ENCODE measurements around the gene PRSS56.
"Not testable (repeated sequence)": the region's sequence is repeated elsewhere in the genome, so short reads cannot be mapped to it uniquely, and the experiment has no call there.

Gene PRSS56

GRCh38 chr2:232541961-232542714, 21.9 kb downstream of the PRSS56 start:
- DNase-seq (ENCODE audit: low read depth, low spot score): no peak

DNA sequence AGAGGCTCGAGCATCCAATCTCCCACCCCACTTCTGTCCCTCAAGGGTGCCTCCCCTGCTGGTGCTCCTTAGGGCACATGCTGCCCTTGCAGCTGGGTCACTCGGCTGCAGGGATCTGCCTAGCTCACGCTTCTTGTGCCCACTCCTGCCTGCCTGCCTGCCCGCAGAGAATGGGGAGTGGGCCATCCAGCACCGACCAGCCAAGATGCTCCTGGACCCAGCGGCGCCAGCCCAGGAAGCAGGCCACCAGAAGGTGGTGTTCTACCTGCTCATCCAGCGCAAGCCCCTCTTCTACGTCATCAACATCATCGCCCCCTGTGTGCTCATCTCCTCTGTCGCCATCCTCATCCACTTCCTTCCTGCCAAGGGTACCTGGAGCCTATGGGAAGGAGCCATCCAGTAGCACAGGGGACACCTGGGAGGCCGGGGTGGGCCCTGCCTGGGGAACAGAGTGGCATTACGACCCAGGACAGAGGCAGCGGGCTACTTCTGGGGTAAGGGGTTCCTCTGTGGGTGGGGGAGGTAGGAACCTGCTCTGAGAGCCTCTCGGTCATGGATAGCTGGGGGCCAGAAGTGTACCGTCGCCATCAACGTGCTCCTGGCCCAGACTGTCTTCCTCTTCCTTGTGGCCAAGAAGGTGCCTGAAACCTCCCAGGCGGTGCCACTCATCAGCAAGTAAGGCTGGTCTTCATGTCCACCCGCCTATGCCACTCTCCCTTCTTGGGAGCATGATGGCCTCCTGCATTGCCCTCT, 22.7 kb downstream of the PRSS56 start:
- DNase-seq (ENCODE audit: low read depth, low spot score): no peak

GRCh38 chr2:232543491-232543890, 23.3 kb downstream of the PRSS56 start:
- DNase-seq (ENCODE audit: low read depth, low spot score): no peak

GRCh38 chr2:232543928-232544631, 23.9 kb downstream of the PRSS56 start:
- no peak for DNase-seq (ENCODE audit: low read depth, low spot score)

DNA sequence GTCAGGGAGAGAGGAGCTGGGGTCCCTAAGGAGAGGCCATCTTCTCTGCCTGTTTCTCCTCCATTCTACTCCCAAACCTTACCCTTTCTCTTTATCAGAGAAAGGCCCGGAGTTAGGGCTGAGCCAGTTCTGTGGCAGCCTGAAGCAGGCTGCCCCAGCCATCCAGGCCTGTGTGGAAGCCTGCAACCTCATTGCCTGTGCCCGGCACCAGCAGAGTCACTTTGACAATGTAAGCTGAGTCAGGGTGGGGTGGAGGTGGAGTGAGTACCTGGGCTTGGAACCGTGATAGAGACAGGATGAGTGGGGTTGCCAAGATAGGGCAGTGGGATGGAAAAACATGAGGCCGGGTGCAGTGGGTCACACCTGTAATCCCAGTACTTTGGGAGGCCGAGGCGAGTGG, 24.5 kb downstream of the PRSS56 start:
- no peak for DNase-seq (ENCODE audit: low read depth, low spot score)

GRCh38 chr2:232545511-232546375, 25.6 kb downstream of the PRSS56 start:
- DNase-seq (ENCODE audit: low read depth, low spot score): no peak

DNA sequence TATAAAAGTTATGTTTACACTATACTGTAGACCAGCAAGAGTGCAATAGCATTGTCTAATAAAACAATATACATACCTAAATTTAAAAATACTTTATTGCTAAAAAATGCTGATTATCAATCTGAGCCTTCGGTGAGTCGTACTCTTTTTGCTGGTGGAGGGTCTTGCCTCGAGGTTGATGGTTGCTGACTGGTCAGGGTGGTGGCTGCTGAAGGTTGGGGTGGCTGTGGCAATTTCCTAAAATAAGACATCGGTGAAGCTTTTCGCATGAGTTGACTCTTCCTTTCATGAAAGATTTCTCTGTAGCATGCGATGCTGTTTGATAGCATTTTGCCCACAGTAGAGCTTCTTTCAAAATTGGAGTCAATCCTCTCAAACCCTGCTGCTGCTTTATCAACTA, 27.8 kb downstream of the PRSS56 start:
- no peak for DNase-seq (ENCODE audit: low read depth, low spot score)

GRCh38 chr2:232549655-232550353, 29.6 kb downstream of the PRSS56 start:
- no peak for DNase-seq (ENCODE audit: low read depth, low spot score)

- DNase-seq (ENCODE audit: low read depth, low spot score): peak; percentile 98
Measured at GRCh38 chr2:232550354-232551249, 30.4 kb downstream of the PRSS56 start, which contains the start of the genes EIF4E2 and TIGD1. Gene EIF4E2, plus strand, starts transcription at chr2:232550689. Its CDS starts 36 bp downstream, at chr2:232550725. Gene TIGD1, minus strand, starts transcription at chr2:232550557. Its CDS starts 675 bp downstream, at chr2:232549882.

- DNase-seq (ENCODE audit: low read depth, low spot score): no peak
Measured at GRCh38 chr2:232551250-232551638, 31.1 kb downstream of the PRSS56 start.

- DNase-seq (ENCODE audit: low read depth, low spot score): no peak
Measured at GRCh38 chr2:232551776-232552175, 31.6 kb downstream of the PRSS56 start.

DNA sequence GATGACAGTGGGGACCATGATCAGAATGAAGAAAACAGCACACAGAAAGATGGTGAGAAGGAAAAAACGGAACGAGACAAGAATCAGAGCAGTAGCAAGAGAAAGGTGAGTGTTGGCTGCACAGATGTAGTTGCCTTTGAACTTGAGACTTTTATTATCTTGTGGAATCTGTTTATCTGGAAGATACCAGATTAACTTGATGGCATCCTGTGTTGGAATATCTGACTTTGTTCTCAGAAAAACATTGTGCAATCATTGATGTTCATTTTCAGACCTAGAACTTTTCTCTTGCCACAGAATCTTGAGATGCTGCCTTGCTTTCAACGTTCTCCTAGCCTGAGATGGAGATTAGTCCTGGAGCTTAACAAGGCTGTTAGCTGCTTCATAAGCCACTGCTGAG, 36.2 kb downstream of the PRSS56 start:
- no peak for DNase-seq (ENCODE audit: low read depth, low spot score)

DNA sequence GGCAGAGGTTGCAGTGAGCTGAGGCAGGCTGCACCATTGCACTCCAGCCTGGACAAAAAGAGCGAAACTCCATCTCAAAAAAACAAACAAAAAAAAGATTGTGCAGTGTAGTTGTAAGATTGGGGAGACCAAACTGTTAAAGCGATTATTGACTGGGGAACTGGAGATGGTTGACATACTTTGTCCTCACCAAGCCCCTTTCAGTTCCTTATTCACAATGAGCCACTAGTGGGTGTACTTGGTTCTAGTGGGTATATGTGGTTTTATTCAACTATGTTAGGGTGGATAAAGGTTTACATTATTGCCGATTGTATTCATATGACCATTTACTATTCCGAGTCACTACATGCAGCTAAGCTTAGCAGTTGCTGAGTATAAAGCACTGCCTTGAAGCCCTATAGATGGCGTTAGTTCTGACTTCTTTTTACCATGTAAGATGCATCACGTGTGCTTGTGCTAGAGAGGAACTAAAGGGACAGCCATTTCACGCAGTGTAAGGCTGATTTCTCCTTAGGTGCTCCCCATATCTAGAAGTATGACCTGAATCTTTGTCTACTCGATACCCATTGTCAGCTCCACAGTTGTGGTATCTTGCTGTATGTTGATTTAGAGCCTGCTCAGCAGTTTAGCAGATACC, 42.4 kb downstream of the PRSS56 start:
- no peak for DNase-seq (ENCODE audit: low read depth, low spot score)

GRCh38 chr2:232563580-232563979, 43.4 kb downstream of the PRSS56 start:
- DNase-seq (ENCODE audit: low read depth, low spot score): peak; percentile 53

GRCh38 chr2:232567721-232568120, 47.5 kb downstream of the PRSS56 start:
- DNase-seq (ENCODE audit: low read depth, low spot score): no peak

DNA sequence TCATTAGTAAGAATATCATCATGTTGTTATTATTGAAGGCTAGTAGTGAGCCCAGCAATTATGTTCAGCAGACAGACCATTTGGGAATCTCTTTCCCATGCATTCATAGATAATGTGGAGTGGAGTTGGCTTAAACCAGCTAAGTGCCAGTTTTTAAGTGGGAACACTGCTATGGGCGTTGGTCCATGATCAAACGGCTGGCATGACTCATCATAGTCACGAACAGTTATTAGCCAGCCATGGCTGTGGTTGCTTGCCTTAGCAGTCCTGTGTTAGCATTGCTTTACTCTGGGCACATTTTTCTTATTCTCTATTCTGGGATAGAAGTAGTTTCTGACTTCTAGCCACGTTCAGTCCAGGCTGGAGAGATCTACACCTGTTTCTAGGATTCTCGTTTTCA, 48.0 kb downstream of the PRSS56 start:
- peak; percentile 92 for DNase-seq (ENCODE audit: low read depth, low spot score)

DNA sequence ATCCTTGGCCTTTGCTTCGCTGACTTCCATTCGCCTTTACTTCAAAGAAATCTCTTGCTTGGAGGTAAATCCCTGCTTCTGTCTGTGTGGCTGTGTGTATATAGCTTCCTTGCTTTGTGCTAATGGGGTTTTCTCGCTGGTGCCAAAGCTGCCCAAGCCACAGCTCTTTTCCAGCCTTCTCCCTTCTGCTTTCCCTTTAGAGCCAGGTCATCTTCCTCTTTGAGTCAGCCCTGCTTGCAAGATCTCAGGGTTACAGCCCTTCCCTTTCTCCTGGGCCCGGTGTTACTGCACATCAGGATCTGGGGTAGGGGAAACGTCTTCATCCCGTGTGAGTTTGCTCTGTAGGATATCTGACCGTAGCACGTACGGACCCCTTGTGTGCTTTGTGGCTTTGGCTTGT, 49.4 kb downstream of the PRSS56 start:
- no peak for DNase-seq (ENCODE audit: low read depth, low spot score)

DNA sequence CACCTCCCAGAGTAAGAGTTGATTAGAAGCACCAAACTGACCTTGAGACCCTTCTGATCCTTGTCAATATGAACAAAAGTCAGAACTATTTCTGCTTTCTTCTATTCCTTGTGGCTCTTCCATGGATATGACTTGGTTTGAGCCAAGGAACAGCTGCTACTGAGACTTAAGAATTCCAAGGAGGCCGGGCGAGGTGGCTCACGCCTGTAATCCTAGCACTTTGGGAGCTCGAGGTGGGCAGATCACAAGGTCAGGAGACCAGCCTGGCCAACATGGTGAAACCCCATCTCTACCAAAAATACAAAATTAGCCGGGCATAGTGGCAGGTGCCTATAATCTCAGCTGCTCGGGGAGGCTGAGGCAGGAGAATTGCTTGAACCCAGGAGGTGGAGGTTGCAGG, 50.3 kb downstream of the PRSS56 start:
- DNase-seq (ENCODE audit: low read depth, low spot score): not testable (repeated sequence)

DNA sequence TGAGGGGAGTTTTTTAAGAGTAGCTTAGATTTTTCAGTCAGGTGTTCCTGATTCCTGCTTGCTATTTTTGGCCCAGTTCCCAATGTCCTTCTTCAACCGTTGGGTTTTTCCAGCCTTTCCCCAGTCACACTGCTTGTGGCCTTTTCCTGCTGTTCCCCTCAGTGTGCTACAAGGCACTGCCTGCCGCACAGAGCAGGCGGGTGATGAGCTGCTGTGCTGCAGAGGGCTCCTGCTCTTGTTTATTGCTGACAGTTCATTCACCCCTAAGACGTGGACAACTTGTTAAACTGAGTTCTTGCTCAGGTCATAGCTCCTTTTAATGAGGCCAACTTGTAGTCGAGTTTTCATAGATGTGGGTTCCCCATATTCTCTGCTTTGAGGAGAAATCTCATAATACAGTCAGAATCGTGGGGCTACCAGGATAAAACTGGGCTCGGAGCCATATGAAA, 50.9 kb downstream of the PRSS56 start:
- peak; percentile 51 for DNase-seq (ENCODE audit: low read depth, low spot score)
